A673 (cell line): ENCODE results near the gene RTN4IP1.

ENCODE experiments used
- EZH2 ChIP-seq: fragments of 200-600 bp; sonication (generic); IDR thresholded peaks from 2 replicates; pipeline ENCODE4 v1.6.1; 2017; ENCODE audit warnings: borderline replicate concordance, low read depth, mild to moderate bottlenecking, mixed read lengths, antibody characterized with exemption, low read length; ENCODE audit not compliant: poor library complexity, severe bottlenecking
- TF ChIP-seq, protein P1 (sequence below): fragments of 300-800, 200-600 bp; sonication (generic); conservative IDR thresholded peaks from 2 replicates; pipeline ENCODE4 v1.5.1; 2017; ENCODE audit warnings: low read depth, mild to moderate bottlenecking, antibody characterized with exemption, low read length, moderate library complexity, mixed read lengths

- TF ChIP-seq, protein P1, sequence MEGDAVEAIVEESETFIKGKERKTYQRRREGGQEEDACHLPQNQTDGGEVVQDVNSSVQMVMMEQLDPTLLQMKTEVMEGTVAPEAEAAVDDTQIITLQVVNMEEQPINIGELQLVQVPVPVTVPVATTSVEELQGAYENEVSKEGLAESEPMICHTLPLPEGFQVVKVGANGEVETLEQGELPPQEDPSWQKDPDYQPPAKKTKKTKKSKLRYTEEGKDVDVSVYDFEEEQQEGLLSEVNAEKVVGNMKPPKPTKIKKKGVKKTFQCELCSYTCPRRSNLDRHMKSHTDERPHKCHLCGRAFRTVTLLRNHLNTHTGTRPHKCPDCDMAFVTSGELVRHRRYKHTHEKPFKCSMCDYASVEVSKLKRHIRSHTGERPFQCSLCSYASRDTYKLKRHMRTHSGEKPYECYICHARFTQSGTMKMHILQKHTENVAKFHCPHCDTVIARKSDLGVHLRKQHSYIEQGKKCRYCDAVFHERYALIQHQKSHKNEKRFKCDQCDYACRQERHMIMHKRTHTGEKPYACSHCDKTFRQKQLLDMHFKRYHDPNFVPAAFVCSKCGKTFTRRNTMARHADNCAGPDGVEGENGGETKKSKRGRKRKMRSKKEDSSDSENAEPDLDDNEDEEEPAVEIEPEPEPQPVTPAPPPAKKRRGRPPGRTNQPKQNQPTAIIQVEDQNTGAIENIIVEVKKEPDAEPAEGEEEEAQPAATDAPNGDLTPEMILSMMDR, result no peak
- no peak for TF ChIP-seq EZH2
Measured at GRCh38 chr6:106626485-106626884, 2.8 kb downstream of the RTN4IP1 start.
